HepG2 (cell line): ENCODE results near the gene PIK3C2B. TPM values are rescaled to one million over a fixed set of nuclear protein-coding genes. Genes with fewer than 3 reads are reported as not detected.

Experiments used
- ATRX ChIP-seq: sonication (generic); formaldehyde crosslinking; IDR thresholded peaks from 2 replicates; pipeline ENCODE4 v1.4.0; 2020; ENCODE audit warnings: missing genetic modification reagents, borderline replicate concordance
- BCL6 ChIP-seq: IDR thresholded peaks from 2 replicates; pipeline ENCODE4 v1.6.1; 2016; ENCODE audit warnings: missing genetic modification reagents, missing compliant biosample characterization
- CHCHD3 ChIP-seq: sonication (generic); formaldehyde crosslinking; IDR thresholded peaks from 2 replicates; pipeline ENCODE4 v1.8.0; 2022; ENCODE audit warnings: mild to moderate bottlenecking, missing genetic modification reagents, moderate library complexity
- EHMT2 ChIP-seq: fragments of 200-600 bp; sonication (generic); IDR thresholded peaks from 2 replicates; pipeline ENCODE4 v1.7.0; 2017; ENCODE audit warnings: antibody characterized with exemption, low read depth, low read length, borderline replicate concordance
- MATR3 ChIP-seq: sonication (generic); formaldehyde crosslinking; IDR thresholded peaks from 2 replicates; pipeline ENCODE4 v1.4.0; 2020; ENCODE audit warnings: missing genetic modification reagents
- MIER2 ChIP-seq: IDR thresholded peaks from 2 replicates; pipeline ENCODE4 v1.6.1; 2016; ENCODE audit warnings: missing biosample characterization, missing genetic modification reagents
- MLLT10 ChIP-seq: sonication (generic); formaldehyde crosslinking; IDR thresholded peaks from 2 replicates; pipeline ENCODE4 v1.4.0; 2020; ENCODE audit warnings: missing genetic modification reagents
- MLX ChIP-seq: IDR thresholded peaks from 2 replicates; pipeline ENCODE4 v1.6.1; 2016
- MXD1 ChIP-seq: sonication (generic); formaldehyde crosslinking; IDR thresholded peaks from 2 replicates; pipeline ENCODE4 v1.4.0; 2020; ENCODE audit warnings: mild to moderate bottlenecking, missing genetic modification reagents
- NCOA5 ChIP-seq: sonication (generic); formaldehyde crosslinking; IDR thresholded peaks from 2 replicates; pipeline ENCODE4 v1.4.0; 2020; ENCODE audit warnings: missing genetic modification reagents
- SMARCE1 ChIP-seq: fragments of 450-650 bp; IDR thresholded peaks from 2 replicates; pipeline ENCODE4 v1.6.1; 2017; ENCODE audit warnings: borderline replicate concordance
- SOX13 ChIP-seq, 3 experiments: fragments of 450-650 bp in 1 of 3; sonication (generic) in 1 of 3; formaldehyde crosslinking in 1 of 3; IDR thresholded peaks in 2 of 3; conservative IDR thresholded peaks in 1 of 3; 2 replicates each; pipeline versions ENCODE4 v1.5.0 to v1.6.1; 2016 to 2020; ENCODE audit warnings: antibody characterized with exemption in 1 of 3, mild to moderate bottlenecking in 1 of 3, missing compliant biosample characterization in 1 of 3, missing genetic modification reagents in 1 of 3, moderate library complexity in 1 of 3
- SSRP1 ChIP-seq: IDR thresholded peaks from 2 replicates; pipeline ENCODE4 v1.6.1; 2016; ENCODE audit warnings: control low read depth
- ZBTB33 ChIP-seq: sonication (generic); formaldehyde crosslinking; IDR thresholded peaks from 2 replicates; pipeline ENCODE4 v1.4.0; 2020; ENCODE audit warnings: missing genetic modification reagents
- ZNF281 ChIP-seq: sonication (generic); formaldehyde crosslinking; IDR thresholded peaks from 2 replicates; pipeline ENCODE4 v1.4.0; 2020; ENCODE audit warnings: missing genetic modification reagents, borderline replicate concordance
- ZNF30 ChIP-seq: sonication (generic); formaldehyde crosslinking; IDR thresholded peaks from 2 replicates; pipeline ENCODE4 v1.5.0; 2020; ENCODE audit warnings: mild to moderate bottlenecking, missing genetic modification reagents
- ZNF367 ChIP-seq: sonication (generic); formaldehyde crosslinking; IDR thresholded peaks from 2 replicates; pipeline ENCODE4 v1.4.0; 2020; ENCODE audit warnings: missing genetic modification reagents, borderline replicate concordance
- ZNF549 ChIP-seq: sonication (generic); formaldehyde crosslinking; IDR thresholded peaks from 2 replicates; pipeline ENCODE4 v1.5.0; 2020; ENCODE audit warnings: missing genetic modification reagents
- ZNF747 ChIP-seq: sonication (generic); formaldehyde crosslinking; IDR thresholded peaks from 2 replicates; pipeline ENCODE4 v1.8.1; 2023; ENCODE audit warnings: missing genetic modification reagents, mild to moderate bottlenecking, borderline replicate concordance
- ZNF761 ChIP-seq: sonication (generic); formaldehyde crosslinking; conservative IDR thresholded peaks from 2 replicates; pipeline ENCODE4 v1.4.0; 2020; ENCODE audit warnings: mild to moderate bottlenecking, missing genetic modification reagents
- ZSCAN29 ChIP-seq: sonication (generic); formaldehyde crosslinking; conservative IDR thresholded peaks from 2 replicates; pipeline ENCODE4 v1.4.0; 2020; ENCODE audit warnings: mild to moderate bottlenecking, missing genetic modification reagents
- polyA plus RNA-seq, 8 experiments: library from polyadenylated mRNA; depleted of rRNA in 3 of 8; stranded (reverse) in 7 of 8; unstranded in 1 of 8; fragments of >200 nt; fragmentation: Illumina TruSeq in 4 of 8; extraction: Trizol in 4 of 8; gene quantifications; 2 replicates each; pipeline versions ENCODE4 v1.2.1 to v1.2.3, GENCODE V29; 2011 to 2016; ENCODE audit warnings: low read depth in 4 of 8, missing spikeins in 1 of 8, mixed read lengths in 1 of 8; ENCODE audit not compliant: insufficient read depth in 1 of 8
- total RNA-seq, 5 experiments: library from RNA; depleted of rRNA; stranded (reverse); fragments of >200 nt; fragmentation: Illumina TruSeq; extraction: Trizol; gene quantifications; 2 replicates each; pipeline ENCODE4 v1.2.3, GENCODE V29; 2016; ENCODE audit warnings: low read depth in 1 of 5
- TF ChIP-seq, protein P1 (sequence below): sonication (generic); formaldehyde crosslinking; IDR thresholded peaks from 2 replicates; pipeline ENCODE4 v1.4.0; 2020; ENCODE audit warnings: missing genetic modification reagents

The PIK3C2B gene
- total and polyA plus RNA-seq, 2 of the 13 experiments (the other 11 are each of a cell fraction or from before 2014, with no cell fraction given) = 3.4 to 4.5 TPM

DNA sequence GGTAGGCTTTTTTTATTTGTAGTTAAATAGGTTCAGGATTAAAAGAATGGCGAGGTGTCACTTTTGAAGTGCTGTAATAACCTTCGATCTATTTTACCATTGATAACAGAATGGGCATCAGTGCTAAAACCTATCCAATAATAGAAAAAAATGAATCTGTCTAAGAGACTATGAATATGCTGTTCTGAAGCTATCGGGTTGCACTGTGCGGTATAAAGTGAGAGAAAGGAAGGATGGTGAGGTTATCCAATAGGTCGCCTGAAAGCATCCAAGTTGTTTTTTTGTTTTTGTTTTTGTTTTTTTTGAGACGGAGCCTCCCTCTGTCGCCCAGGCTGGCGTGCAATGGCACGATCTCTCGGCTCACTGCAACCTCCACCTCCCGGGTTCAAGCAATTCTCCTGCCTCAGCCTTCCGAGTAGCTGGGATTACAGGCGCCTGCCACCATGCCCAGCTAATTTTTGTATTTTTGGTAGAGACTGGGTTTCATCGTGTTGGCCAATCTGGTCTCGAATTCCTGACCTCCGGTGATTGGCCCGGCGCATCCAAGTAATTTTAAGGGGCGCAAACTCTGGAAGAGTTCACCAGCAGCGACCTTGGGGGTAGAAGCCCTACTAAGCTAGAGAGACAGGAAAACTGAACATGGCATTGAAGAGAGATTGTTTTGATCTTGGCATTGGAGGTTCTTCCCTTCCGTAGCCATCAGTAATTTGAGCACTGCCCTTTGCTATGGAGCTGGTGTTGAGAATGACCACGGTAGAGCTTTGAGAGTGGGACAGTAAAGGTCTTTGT lies 12.9 kb upstream of the PIK3C2B start (continued):
- TF ChIP-seq, protein P1, sequence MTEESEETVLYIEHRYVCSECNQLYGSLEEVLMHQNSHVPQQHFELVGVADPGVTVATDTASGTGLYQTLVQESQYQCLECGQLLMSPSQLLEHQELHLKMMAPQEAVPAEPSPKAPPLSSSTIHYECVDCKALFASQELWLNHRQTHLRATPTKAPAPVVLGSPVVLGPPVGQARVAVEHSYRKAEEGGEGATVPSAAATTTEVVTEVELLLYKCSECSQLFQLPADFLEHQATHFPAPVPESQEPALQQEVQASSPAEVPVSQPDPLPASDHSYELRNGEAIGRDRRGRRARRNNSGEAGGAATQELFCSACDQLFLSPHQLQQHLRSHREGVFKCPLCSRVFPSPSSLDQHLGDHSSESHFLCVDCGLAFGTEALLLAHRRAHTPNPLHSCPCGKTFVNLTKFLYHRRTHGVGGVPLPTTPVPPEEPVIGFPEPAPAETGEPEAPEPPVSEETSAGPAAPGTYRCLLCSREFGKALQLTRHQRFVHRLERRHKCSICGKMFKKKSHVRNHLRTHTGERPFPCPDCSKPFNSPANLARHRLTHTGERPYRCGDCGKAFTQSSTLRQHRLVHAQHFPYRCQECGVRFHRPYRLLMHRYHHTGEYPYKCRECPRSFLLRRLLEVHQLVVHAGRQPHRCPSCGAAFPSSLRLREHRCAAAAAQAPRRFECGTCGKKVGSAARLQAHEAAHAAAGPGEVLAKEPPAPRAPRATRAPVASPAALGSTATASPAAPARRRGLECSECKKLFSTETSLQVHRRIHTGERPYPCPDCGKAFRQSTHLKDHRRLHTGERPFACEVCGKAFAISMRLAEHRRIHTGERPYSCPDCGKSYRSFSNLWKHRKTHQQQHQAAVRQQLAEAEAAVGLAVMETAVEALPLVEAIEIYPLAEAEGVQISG = peak; percentile 51
- TF ChIP-seq MLLT10 (CRISPR knock-in tag) (no peak), EHMT2 (no peak), NCOA5 (CRISPR knock-in tag) (no peak), ZNF281 (CRISPR knock-in tag) (no peak), CHCHD3 (CRISPR knock-in tag) (no peak), MLX (CRISPR knock-in tag) (no peak), MATR3 (CRISPR knock-in tag) (no peak), MXD1 (CRISPR knock-in tag) (no peak), ZNF549 (CRISPR knock-in tag) (no peak), ZNF747 (CRISPR knock-in tag) (no peak), BCL6 (CRISPR knock-in tag) (0 out of 2 replicates have a peak, but pooled peaks have one; percentile 0), ZSCAN29 (CRISPR knock-in tag) (no peak), SMARCE1 (no peak), ZNF30 (no peak), ZBTB33 (no peak), SOX13 (IDR thresholded peaks at IDR 0.05) (no peak), SOX13 (CRISPR knock-in tag; conservative IDR thresholded peaks at IDR 0.05 in 1 of 2, IDR thresholded peaks at IDR 0.05 in 1 of 2) (no peak; a peak in 1 of 4 replicates), SSRP1 (CRISPR knock-in tag) (no peak), MIER2 (CRISPR knock-in tag) (no peak), ZNF367 (CRISPR knock-in tag) (no peak), ATRX (no peak), ZNF761 (CRISPR knock-in tag) (no peak)
